ENCODE measurements around the gene ZNF431. TPM values are rescaled to one million over a fixed set of nuclear protein-coding genes. Genes with fewer than 3 reads are reported as not detected.
"Not testable (repeated sequence)": the region's sequence is repeated elsewhere in the genome, so short reads cannot be mapped to it uniquely, and the experiment has no call there.

The ZNF431 gene
- total RNA-seq, 1 donor = 5.1 TPM

DNA sequence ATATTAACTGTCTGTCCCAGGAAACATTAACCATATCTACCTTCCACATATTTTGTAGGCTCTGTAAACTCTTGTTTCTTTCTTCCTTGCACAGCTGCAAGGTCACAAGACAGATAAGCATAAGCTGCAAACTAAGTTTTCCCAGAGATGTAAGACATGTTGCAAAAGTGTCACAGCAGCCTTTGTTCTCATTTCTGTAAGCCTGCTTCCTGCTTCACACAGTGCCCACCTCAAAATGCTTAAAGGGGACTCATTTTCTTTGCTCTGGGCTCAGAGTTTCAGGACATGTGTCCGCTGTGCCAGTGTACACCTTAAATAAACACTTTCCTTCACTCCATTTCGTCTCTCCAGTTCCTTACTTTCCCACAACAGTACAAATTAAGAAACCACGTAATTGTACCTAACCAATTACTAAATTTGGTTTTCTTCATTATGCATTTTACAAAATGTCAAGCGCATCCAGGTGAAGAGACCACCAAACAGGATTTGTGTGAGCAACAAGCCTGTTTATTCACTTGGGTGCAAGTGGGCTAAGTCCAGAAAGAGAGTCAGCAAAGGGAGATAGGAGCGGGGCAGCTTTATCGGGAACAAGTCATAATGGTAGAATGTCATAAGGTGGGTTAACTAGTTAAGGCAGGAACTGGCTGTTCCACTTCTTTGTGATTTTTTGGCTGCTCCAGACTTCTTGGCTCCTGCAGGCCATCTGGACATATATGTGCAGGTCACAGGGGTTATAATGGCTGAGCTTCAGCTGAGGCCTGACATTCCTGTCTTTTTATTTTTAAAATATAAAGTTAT is 12.7 kb upstream of the ZNF431 start:
- no peak overlapping the region for H3K4me3 ChIP-seq (ENCODE audit: low read depth, low read length)
- TF ChIP-seq, protein P1, sequence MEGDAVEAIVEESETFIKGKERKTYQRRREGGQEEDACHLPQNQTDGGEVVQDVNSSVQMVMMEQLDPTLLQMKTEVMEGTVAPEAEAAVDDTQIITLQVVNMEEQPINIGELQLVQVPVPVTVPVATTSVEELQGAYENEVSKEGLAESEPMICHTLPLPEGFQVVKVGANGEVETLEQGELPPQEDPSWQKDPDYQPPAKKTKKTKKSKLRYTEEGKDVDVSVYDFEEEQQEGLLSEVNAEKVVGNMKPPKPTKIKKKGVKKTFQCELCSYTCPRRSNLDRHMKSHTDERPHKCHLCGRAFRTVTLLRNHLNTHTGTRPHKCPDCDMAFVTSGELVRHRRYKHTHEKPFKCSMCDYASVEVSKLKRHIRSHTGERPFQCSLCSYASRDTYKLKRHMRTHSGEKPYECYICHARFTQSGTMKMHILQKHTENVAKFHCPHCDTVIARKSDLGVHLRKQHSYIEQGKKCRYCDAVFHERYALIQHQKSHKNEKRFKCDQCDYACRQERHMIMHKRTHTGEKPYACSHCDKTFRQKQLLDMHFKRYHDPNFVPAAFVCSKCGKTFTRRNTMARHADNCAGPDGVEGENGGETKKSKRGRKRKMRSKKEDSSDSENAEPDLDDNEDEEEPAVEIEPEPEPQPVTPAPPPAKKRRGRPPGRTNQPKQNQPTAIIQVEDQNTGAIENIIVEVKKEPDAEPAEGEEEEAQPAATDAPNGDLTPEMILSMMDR (IDR thresholded peaks at IDR 0.05; ENCODE audit: insufficient read depth, low read length) = no peak
- DNase-seq (ENCODE audit: low read depth) = no peak

DNA sequence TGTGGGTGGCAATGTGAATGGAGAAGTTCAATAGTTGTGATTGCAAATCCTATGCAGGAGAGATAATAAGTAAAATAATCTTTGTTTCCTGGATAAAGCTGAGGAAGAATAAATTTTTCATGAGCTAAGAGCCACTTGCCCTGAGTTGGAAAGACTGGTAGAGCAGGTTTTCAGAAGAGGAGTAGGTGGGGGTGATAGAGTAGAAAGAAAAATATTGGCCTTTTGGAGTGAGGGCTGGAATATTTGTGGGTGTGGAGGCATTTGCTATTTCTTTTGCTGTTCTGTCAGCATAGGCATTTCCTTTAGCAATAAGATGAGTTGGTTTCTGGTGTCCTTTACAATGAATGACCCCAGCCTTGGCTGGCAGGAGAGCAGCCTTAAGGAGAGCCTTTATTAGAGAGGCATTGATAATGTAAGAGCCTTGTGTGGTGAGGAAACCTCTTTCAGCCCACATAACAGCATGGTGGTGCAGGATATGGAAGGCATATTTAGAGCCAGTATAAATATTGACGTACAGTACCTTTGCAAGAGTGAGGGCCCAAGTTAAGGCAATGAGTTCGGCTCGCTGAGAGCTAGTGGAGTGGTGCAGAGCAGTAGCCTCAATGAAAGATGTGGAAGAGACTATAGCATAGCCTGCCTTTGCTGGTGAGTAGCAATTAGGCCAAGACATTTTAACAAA is 11.6 kb upstream of the ZNF431 start:
- TF ChIP-seq, protein P1 (IDR thresholded peaks at IDR 0.05; ENCODE audit: insufficient read depth, low read length) = no peak
- no peak overlapping the region for H3K4me3 ChIP-seq (ENCODE audit: low read depth, low read length)
- DNase-seq (ENCODE audit: low read depth) = no peak

DNA sequence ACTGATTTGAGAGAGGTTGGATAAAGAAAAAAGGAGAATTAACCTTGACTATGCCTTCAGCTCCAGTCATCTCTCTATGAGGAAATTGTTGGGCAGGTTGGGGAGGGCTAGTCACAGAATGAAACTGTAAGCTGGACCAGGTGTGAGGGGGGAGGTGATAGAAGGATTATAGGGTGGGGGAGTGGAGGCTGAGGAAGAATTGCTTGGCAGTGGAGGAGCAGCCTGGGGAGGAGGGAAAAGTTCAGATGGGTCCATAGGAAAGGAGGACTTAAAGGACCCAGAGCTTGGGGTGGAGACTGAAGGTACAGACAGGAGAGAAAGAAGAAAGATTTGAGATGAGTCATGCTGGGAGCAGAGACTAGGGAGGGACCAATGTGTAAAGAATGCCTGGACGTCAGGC is 8.2 kb upstream of the ZNF431 start:
- TF ChIP-seq, protein P1 (IDR thresholded peaks at IDR 0.05; ENCODE audit: insufficient read depth, low read length) = no peak
- no peak overlapping the region for H3K4me3 ChIP-seq (ENCODE audit: low read depth, low read length)
- no peak for DNase-seq (ENCODE audit: low read depth)

DNA sequence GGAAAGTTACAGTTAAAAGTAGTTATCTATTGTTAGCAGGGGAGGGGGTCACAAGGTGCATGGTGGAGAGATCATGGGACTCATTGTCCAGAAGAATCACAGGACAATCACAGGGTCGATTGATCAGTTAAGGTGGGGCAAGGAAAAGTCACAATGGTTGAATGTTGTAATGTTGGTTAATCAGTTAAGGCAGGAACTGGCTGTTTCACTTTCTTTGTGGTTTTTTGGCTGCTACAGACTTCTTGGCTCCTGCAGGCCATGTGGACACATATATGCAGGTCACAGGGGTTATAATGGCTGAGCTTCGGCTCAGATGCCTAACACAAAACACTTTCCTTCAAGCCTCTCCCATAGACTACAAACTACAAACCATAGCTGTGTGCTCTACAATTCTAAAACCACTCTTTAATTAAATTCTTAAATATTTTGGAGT is 6.9 kb upstream of the ZNF431 start:
- TF ChIP-seq, protein P1 (IDR thresholded peaks at IDR 0.05; ENCODE audit: insufficient read depth, low read length) = no peak

DNA sequence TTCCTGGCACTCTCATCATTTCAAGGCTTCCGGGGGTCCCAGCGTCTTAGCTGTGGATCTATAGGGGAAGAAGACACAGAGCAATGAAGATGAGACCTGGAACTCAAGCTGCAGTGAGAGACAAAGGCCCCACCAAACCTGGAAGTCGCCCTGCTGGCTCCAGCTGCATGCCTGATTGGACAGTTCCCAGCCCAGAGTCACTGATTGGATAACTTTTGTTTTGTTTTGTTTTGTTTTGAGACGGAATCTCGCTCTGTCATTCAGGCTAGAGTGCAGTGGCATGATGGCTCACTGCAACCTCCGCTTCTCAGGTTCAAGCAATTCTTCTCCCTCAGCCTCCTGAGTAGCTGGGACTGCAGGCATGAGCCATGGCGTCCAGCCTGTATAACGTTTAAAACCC is 6.4 kb upstream of the ZNF431 start:
- TF ChIP-seq, protein P1 (IDR thresholded peaks at IDR 0.05; ENCODE audit: insufficient read depth, low read length) = no peak
- no peak overlapping the region for H3K4me3 ChIP-seq (ENCODE audit: low read depth, low read length)
- no peak for DNase-seq (ENCODE audit: low read depth)

More for the DNA sequence above, 6.9 kb upstream of the ZNF431 start:
- DNase-seq (ENCODE audit: low read depth) = no peak
- H3K4me3 ChIP-seq (ENCODE audit: low read depth, low read length) = no peak overlapping the region

DNA sequence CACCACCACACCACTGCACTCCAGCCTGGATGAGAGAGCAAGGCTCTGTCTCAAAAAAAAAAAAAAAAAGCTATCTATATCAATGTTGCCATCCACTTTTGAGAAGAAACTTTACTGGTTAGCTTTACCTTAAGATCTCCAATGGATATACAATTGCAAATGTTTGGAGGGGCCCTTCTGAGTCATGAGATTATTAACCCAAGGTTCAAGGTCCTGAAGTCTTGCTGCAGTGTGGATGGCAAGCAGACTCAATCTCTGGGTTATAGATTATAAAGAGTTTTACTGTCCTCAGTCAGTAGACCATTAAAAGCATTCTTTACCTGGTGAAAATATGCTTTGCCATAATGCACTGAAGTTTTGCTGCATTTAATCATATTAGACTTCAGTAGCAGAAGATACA is 3.7 kb upstream of the ZNF431 start:
- H3K4me3 ChIP-seq (ENCODE audit: low read depth, low read length) = no peak overlapping the region
- TF ChIP-seq, protein P1 (IDR thresholded peaks at IDR 0.05; ENCODE audit: insufficient read depth, low read length) = no peak
- no peak for DNase-seq (ENCODE audit: low read depth)

DNA sequence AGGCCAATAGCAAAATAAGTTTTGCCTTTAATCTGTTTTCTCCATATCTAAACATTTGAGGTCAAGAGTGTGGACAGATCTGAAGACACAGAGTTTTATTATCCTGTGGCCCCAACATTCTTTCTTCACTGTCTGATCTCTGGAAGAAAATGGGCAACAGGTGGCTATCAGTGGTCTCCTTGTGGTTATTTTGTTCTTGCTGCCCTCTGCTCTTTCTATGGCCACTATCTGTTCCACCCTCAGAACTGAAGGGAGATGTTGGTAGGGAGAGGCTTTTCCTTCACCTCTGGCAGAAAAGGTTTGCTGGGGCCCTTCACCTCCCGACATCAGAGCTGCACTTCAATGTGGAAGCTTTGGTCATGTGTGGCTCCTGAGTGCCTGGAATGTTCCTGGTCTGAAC is 834 bp upstream of the ZNF431 start:
- not testable (repeated sequence) for H3K4me3 ChIP-seq (ENCODE audit: low read depth, low read length); DNase-seq (ENCODE audit: low read depth)
